Measurements from ENCODE around the gene CEBPA. TPM values are rescaled to one million over a fixed set of nuclear protein-coding genes. Genes with fewer than 3 reads are reported as not detected.

CEBPA gene
- total and polyA plus RNA-seq, 8 donors = 9.9 to 167 (median 18.8) TPM

DNA sequence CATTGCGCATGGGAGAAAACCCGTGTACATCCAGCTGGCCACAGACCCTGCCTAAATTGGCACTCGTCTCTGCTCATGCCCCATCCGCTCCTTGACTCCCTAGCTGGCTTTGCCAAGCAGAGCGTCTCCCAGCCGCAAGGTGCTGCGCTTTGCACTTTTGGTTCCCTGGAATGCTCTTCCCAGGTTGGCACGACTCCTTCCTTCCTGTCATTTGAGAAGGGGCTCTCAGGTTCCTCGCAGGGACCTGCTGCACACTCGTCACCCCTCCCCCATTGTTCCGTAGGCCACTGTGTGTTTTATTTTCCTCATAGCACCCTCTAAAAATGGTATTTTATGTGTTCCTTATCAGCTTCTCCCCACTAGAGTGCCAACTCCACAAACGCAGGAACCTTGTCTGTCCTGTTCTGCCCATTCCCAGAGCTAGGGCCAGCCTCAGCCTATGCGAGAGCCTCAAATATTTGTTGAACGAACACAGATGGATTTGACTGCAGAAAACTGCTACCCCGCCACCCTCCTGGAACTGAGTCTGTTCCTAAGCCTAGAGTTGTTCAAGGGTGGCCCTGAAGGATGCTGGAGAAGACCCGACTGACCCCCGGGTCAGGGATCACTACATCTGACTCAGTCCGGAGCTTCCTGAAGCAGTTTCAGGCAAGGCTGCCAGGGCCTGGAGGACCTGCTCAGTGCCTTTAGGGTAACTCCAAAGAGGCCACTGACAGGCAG is 8.4 kb upstream of the CEBPA start:
- Histone ChIP-seq H3K27ac (peak overlapping the region; percentile 44 to 71 (median 56)), H3K4me3 (no peak overlapping the region)
- peak; percentile 68 to 80 for DNase-seq

DNA sequence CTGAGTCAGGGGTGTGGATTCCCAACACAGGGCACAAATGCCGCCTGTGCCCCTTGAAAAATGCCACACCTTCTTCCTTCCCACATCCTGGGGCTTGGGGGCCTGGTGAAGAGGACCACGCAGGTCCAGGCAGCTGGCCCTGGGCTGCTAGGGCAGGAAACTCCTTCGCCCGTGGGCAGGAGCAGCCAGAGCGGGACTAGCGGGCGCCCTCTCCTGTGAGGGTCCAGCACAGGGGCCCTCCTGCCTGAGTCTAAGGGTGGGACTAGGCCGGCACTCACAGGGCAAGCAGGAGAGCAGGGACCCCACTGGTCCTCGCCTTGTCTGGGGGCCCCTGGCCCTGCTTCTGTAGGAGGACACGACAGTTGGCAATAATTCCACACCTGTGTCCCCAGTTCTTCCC is 7.5 kb upstream of the CEBPA start:
- WGBS, 5 donors = 71 to 91% (median 78%) methylated on average over 8 to 10 of the region's 10 CpGs
- H3K36me3 ChIP-seq = no peaks in the 10 kb centered on the region
- intact Hi-C loops (cut with DNase I; ENCODE audit: low total_unique reads) = loop anchor here (10.0 kb wide), 1 partner anchor 85 kb away; no protein-coding TSS in a partner anchor
- peak overlapping the region in 3 of 5 donors; percentile 13 to 71 (median 44) for H3K27ac ChIP-seq
- no peaks in the 10 kb centered on the region for H3K9me3 ChIP-seq
- peaks cover 24 to 47% (median 42%) of the 10 kb centered on the region in 4 donors for H3K4me1 ChIP-seq
- peaks cover 0 to 12% (median 0%) of the 10 kb centered on the region in 3 donors for H3K27me3 ChIP-seq
- no peak for TF ChIP-seq CTCF (IDR thresholded peaks at IDR 0.05)
- no peak for TF ChIP-seq POLR2AphosphoS5 (IDR thresholded peaks at IDR 0.05)
- TF ChIP-seq EP300 (IDR thresholded peaks at IDR 0.05) = no peak
- no peak overlapping the region for H3K4me3 ChIP-seq
- DNase-seq = no peak

More for the DNA sequence above, 8.4 kb upstream of the CEBPA start:
- Histone ChIP-seq H3K4me1 (peaks cover 14 to 37% (median 32%) of the 10 kb centered on the region in 4 donors), H3K27me3 (peaks cover 0 to 12% (median 0%) of the 10 kb centered on the region in 3 donors), H3K36me3 (no peaks in the 10 kb centered on the region), H3K9me3 (no peaks in the 10 kb centered on the region)
- WGBS, 5 donors = 29 to 40% (median 35%) methylated on average over 18 of the region's 18 CpGs
- no peak for TF ChIP-seq POLR2A (IDR thresholded peaks at IDR 0.05)
- peak in 2 of 7 experiments; percentile 18 to 21 for TF ChIP-seq CTCF (IDR thresholded peaks at IDR 0.05)
- no peak for TF ChIP-seq POLR2AphosphoS5 (IDR thresholded peaks at IDR 0.05)
- intact Hi-C loops (cut with DNase I; ENCODE audit: low total_unique reads) = loop anchor here (10.0 kb wide), 1 partner anchor 84 kb away; no protein-coding TSS in a partner anchor

DNA sequence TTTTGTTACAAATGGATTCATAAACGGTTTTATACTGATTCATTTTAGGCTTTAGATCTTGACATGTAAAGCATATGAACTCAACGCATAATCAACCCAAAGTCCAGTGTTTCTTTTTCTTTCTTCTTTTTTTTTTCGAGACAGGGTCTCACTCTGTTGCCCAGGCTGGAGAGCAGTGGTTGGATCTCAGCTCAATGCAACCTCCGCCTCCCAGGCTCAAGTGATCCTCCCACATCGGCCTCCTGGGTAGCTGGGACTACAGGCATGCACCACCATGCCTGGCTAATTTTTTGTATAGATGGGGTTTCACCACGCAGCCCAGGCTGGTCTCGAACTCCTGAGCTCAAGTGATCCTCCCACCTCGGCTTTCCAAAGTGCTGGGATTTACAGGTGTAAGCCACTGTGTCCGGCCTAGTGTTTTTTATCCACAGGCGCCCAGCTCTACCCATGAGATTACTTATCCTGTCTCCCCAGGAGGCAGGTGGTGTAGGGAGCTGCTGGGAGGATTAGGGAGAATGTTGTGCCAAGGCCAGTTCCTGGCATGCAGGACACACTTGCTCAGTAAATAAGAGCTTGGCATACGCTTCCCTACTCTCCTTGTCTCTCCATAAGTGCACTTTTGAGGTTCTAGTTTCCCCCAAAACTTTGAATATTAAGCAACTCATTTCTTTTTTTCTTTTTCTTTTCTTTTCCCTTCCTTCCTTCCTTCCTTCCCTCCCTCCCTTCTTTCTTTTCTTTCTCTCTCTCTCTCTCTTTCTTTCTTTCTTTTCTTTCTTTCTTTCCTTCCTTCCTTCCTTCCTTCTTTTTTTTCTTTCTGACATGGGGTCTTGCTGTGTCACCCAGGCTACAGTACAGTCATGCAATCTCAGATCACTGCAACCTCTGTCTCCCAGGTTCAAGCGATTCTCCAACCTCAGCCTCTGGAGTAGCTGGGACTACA is 4.8 kb upstream of the CEBPA start:
- WGBS, 5 donors = 44 to 67% (median 56%) methylated on average over 12 of the region's 12 CpGs
- peak in 1 of 2 donors; percentile 81 for DNase-seq
- intact Hi-C loops (cut with DNase I; ENCODE audit: low total_unique reads) = no loop called here
- Histone ChIP-seq H3K4me1 (peaks cover 42 to 70% (median 63%) of the 10 kb centered on the region in 4 donors), H3K4me3 (no peak overlapping the region), H3K27ac (peak overlapping the region in 3 of 5 donors; percentile 0 to 67 (median 60)), H3K27me3 (peaks cover 0 to 23% (median 0%) of the 10 kb centered on the region in 3 donors), H3K36me3 (no peaks in the 10 kb centered on the region), H3K9me3 (no peaks in the 10 kb centered on the region)
- TF ChIP-seq POLR2AphosphoS5 (IDR thresholded peaks at IDR 0.05) (peak in 2 of 3 donors; percentile 22), CTCF (IDR thresholded peaks at IDR 0.05) (no peak)

DNA sequence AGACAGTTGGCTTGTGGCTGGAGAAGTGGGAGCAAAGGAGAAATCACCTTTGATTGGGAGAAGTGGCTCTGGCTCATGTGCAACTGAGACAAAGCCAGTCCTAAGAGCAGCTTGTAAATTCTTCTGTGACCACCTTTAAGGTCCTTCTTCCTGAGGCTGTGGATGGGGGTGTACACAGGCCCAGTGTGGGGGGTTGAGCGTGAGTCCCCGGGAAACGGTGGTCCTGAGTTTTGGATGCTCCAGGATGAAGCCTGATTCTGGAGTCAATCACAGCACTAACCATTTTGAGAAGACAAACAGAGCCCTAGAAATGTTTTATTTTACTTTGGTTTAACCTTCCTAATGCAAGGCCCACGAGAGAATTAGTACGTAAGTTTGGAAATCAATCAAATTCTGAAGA is 3.9 kb upstream of the CEBPA start:
- no peak for DNase-seq
- whole genome bisulfite sequencing, 5 donors = 40 to 59% (median 47%) methylated on average over 5 of the region's 5 CpGs
- intact Hi-C loops (cut with DNase I; ENCODE audit: low total_unique reads) = no loop called here
- Histone ChIP-seq H3K27ac (peak overlapping the region in 4 of 5 donors; percentile 52 to 95 (median 76)), H3K4me1 (peaks cover 42 to 71% (median 62%) of the 10 kb centered on the region in 4 donors), H3K27me3 (peaks cover 0 to 23% (median 0%) of the 10 kb centered on the region in 3 donors), H3K36me3 (no peaks in the 10 kb centered on the region), H3K9me3 (no peaks in the 10 kb centered on the region), H3K4me3 (no peak overlapping the region)
- TF ChIP-seq CTCF (IDR thresholded peaks at IDR 0.05) = no peak
- TF ChIP-seq EP300 (IDR thresholded peaks at IDR 0.05) = no peak
- TF ChIP-seq POLR2A (IDR thresholded peaks at IDR 0.05) = no peak
- TF ChIP-seq POLR2AphosphoS5 (IDR thresholded peaks at IDR 0.05) = no peak

Data from stomach (tissue), 9 donors.